Measurements from ENCODE around the gene MYADML2. TPM values are rescaled to one million over a fixed set of nuclear protein-coding genes. Genes with fewer than 3 reads are reported as not detected.

MYADML2 gene
- total and polyA plus RNA-seq, 10 of the 15 experiments (the other 5 are each of a cell fraction or from before 2014, with no cell fraction given), result not detected

DNA sequence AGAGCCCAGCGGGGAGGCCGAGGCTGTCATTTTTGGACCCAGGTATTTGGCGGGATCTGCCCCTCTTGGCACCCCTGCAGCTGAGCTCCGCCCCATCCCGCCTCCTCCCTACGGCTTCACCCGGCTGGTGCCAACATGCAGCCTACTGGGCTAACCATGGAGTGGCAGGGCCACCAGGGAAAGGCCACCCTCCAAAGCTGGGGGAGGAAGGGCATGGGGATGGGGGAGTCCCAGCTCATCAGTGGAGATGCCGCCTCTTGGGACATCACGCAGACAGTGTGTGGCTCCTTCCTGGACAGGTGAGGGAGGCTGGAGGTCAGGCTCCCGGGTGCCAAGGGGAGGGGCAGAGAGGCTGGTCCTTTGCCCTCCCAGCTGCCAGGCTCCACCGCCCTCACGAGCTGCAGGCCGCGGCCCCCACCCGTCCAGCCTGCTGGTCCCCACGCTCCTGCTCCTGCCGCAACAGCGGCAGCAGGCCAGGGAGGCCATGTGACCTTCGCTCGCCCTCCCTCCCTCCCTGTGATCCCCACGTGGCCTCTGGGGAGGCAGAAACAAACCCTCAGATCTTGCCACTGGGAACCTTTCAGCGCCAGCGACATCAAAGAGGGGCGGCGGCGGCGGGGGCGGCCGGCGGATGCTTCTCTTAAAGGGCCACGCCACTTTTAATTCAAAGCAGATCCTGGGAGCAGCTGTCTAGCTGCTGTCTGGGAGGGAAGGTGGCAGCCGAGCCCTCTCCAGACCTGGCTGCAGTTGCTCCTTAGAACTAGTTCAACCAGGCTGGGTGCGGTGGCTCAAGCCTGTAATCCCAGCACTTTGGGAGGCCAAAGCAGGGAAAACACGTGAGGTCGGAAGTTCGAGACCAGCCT is 20.7 kb upstream of the MYADML2 start (continued):
- TF ChIP-seq, protein P1, sequence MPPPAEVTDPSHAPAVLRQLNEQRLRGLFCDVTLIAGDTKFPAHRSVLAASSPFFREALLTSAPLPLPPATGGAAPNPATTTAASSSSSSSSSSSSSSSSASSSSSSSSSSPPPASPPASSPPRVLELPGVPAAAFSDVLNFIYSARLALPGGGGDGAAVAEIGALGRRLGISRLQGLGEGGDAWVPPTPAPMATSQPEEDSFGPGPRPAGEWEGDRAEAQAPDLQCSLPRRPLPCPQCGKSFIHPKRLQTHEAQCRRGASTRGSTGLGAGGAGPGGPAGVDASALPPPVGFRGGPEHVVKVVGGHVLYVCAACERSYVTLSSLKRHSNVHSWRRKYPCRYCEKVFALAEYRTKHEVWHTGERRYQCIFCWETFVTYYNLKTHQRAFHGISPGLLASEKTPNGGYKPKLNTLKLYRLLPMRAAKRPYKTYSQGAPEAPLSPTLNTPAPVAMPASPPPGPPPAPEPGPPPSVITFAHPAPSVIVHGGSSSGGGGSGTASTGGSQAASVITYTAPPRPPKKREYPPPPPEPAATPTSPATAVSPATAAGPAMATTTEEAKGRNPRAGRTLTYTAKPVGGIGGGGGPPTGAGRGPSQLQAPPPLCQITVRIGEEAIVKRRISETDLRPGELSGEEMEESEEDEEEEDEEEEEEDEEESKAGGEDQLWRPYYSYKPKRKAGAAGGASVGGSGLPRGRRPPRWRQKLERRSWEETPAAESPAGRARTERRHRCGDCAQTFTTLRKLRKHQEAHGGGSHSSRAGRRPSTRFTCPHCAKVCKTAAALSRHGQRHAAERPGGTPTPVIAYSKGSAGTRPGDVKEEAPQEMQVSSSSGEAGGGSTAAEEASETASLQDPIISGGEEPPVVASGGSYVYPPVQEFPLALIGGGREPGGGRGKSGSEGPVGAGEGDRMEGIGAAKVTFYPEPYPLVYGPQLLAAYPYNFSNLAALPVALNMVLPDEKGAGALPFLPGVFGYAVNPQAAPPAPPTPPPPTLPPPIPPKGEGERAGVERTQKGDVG (CRISPR knock-in tag; IDR thresholded peaks at IDR 0.05), result no peak
- TF ChIP-seq, protein P2, sequence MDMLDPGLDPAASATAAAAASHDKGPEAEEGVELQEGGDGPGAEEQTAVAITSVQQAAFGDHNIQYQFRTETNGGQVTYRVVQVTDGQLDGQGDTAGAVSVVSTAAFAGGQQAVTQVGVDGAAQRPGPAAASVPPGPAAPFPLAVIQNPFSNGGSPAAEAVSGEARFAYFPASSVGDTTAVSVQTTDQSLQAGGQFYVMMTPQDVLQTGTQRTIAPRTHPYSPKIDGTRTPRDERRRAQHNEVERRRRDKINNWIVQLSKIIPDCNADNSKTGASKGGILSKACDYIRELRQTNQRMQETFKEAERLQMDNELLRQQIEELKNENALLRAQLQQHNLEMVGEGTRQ (IDR thresholded peaks at IDR 0.05; ENCODE audit: borderline replicate concordance, low read depth, low read length), result peak; percentile 89
- TF ChIP-seq NR2C2 (IDR thresholded peaks at IDR 0.05; ENCODE audit: borderline replicate concordance, control insufficient read depth, insufficient read length, low read depth), result no peak
- peak; percentile 66 for TF ChIP-seq MEF2B (IDR thresholded peaks at IDR 0.05; ENCODE audit: partially characterized antibody, poor library complexity, severe bottlenecking)
- TF ChIP-seq JUNB (IDR thresholded peaks at IDR 0.05), result no peak
- TF ChIP-seq, protein P3, sequence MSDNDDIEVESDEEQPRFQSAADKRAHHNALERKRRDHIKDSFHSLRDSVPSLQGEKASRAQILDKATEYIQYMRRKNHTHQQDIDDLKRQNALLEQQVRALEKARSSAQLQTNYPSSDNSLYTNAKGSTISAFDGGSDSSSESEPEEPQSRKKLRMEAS (IDR thresholded peaks at IDR 0.05; ENCODE audit: low read depth, low read length), result peak; percentile 75; the same call in 1 of the 2 replicates
- peak; percentile 88 for TF ChIP-seq USF1 (IDR thresholded peaks at IDR 0.05; ENCODE audit: borderline replicate concordance, extremely low read length, insufficient read depth, low read depth, low read length)
- no peak for TF ChIP-seq STAT3 (IDR thresholded peaks at IDR 0.05; ENCODE audit: low read depth, low read length)
- TF ChIP-seq RELB (IDR thresholded peaks at IDR 0.05; ENCODE audit: low read depth), result peak; percentile 81
- TF ChIP-seq SMAD1 (IDR thresholded peaks at IDR 0.05; ENCODE audit: low read depth, partially characterized antibody), result no peak
- 0 out of 2 replicates have a peak, but pooled peaks have one; percentile 22 for TF ChIP-seq MXI1 (IDR thresholded peaks at IDR 0.05; ENCODE audit: low read depth, low read length)
- peak; percentile 68 for TF ChIP-seq IKZF1 (conservative IDR thresholded peaks at IDR 0.05)
- peak; percentile 91 for TF ChIP-seq RAD51 (IDR thresholded peaks at IDR 0.05)
- 0 out of 2 replicates have a peak, but pooled peaks have one; percentile 19 for TF ChIP-seq TCF3 (IDR thresholded peaks at IDR 0.05; ENCODE audit: borderline replicate concordance, insufficient read depth, low read depth, low read length)
- TF ChIP-seq, protein P4, sequence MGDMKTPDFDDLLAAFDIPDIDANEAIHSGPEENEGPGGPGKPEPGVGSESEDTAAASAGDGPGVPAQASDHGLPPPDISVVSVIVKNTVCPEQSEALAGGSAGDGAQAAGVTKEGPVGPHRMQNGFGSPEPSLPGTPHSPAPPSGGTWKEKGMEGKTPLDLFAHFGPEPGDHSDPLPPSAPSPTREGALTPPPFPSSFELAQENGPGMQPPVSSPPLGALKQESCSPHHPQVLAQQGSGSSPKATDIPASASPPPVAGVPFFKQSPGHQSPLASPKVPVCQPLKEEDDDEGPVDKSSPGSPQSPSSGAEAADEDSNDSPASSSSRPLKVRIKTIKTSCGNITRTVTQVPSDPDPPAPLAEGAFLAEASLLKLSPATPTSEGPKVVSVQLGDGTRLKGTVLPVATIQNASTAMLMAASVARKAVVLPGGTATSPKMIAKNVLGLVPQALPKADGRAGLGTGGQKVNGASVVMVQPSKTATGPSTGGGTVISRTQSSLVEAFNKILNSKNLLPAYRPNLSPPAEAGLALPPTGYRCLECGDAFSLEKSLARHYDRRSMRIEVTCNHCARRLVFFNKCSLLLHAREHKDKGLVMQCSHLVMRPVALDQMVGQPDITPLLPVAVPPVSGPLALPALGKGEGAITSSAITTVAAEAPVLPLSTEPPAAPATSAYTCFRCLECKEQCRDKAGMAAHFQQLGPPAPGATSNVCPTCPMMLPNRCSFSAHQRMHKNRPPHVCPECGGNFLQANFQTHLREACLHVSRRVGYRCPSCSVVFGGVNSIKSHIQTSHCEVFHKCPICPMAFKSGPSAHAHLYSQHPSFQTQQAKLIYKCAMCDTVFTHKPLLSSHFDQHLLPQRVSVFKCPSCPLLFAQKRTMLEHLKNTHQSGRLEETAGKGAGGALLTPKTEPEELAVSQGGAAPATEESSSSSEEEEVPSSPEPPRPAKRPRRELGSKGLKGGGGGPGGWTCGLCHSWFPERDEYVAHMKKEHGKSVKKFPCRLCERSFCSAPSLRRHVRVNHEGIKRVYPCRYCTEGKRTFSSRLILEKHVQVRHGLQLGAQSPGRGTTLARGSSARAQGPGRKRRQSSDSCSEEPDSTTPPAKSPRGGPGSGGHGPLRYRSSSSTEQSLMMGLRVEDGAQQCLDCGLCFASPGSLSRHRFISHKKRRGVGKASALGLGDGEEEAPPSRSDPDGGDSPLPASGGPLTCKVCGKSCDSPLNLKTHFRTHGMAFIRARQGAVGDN (IDR thresholded peaks at IDR 0.05), result peak; percentile 76
- TF ChIP-seq HDGF (IDR thresholded peaks at IDR 0.05), result peak; percentile 73

Data from GM12878 (cell line).